CD4-positive, alpha-beta T cell (primary cell): ENCODE measurements around the gene NPIPA8. TPM values are rescaled to one million over a fixed set of nuclear protein-coding genes. Genes with fewer than 3 reads are reported as not detected.
"Not testable (repeated sequence)": the region's sequence is repeated elsewhere in the genome, so short reads cannot be mapped to it uniquely, and the experiment has no call there.

Experiments
- ATAC-seq: fragments of 200-7000 bp; cut with Tn5 transposase; one replicate; pipeline ENCODE4 v1.10.0; 2022; ENCODE audit warnings: mild to moderate bottlenecking; ENCODE audit not compliant: poor library complexity
- CTCF ChIA-PET: fragments of 350-600 bp; sonication (Branson Sonifier 250); formaldehyde crosslinking; loops from one replicate; lab custom pipeline; 2021; ENCODE audit warnings: antibody characterized with exemption, inconsistent platforms; lab: Charles Lee
- POLR2A ChIA-PET: fragments of 350-600 bp; sonication (Branson Sonifier 250); formaldehyde crosslinking; loops from one replicate; lab custom pipeline; 2021; ENCODE audit warnings: antibody characterized with exemption, inconsistent platforms; lab: Charles Lee
- DNase-seq, 14 experiments: peaks; one replicate each; pipeline ENCODE4 v3.0.0-alpha.2; 2013 to 2020; ENCODE audit warnings: mixed read lengths in 2 of 14
- H3K27ac ChIP-seq, 2 donors: one replicate each; pipeline versions ENCODE4 v1.5.1 to v1.7.0; 2013; ENCODE audit warnings: low read length in 2 of 2, low read depth in 1 of 2, mild to moderate bottlenecking in 1 of 2
- H3K27me3 ChIP-seq, 2 experiments: 1 replicate in 1 of 2; 2 replicates in 1 of 2; pipeline versions ENCODE4 v1.6.1 to v1.7.0; 2013; ENCODE audit warnings: low read length in 2 of 2, control low read depth in 1 of 2, mild to moderate bottlenecking in 1 of 2, moderate library complexity in 1 of 2; ENCODE audit not compliant: insufficient read depth in 2 of 2, control insufficient read depth in 1 of 2
- H3K36me3 ChIP-seq: one replicate; pipeline ENCODE4 v1.6.1; 2013; ENCODE audit warnings: low read length, control low read depth; ENCODE audit not compliant: insufficient read depth
- H3K4me1 ChIP-seq: one replicate; pipeline ENCODE4 v1.6.1; 2013; ENCODE audit warnings: low read length, control low read depth; ENCODE audit not compliant: insufficient read depth
- H3K4me3 ChIP-seq: one replicate; pipeline ENCODE4 v1.5.1; 2013; ENCODE audit warnings: mild to moderate bottlenecking, low read length, moderate library complexity
- H3K9me3 ChIP-seq, 2 experiments: 1 replicate in 1 of 2; 2 replicates in 1 of 2; pipeline versions ENCODE4 v1.6.1 to v1.7.0; 2013; ENCODE audit warnings: low read length in 2 of 2, mild to moderate bottlenecking in 2 of 2, control low read depth in 1 of 2, moderate library complexity in 1 of 2; ENCODE audit not compliant: control insufficient read depth in 1 of 2, insufficient read depth in 1 of 2
- H3K27ac Mint-ChIP-seq: one replicate; pipeline ENCODE4 v1.8.0; 2020; ENCODE audit warnings: mixed read lengths
- H3K27me3 Mint-ChIP-seq: one replicate; pipeline ENCODE4 v1.8.0; 2021; ENCODE audit warnings: mixed read lengths
- H3K36me3 Mint-ChIP-seq: one replicate; pipeline ENCODE4 v1.8.0; 2021; ENCODE audit warnings: low read depth, mixed read lengths
- H3K4me1 Mint-ChIP-seq: one replicate; pipeline ENCODE4 v1.8.0; 2021; ENCODE audit warnings: low read depth, mixed read lengths
- H3K4me3 Mint-ChIP-seq: one replicate; pipeline ENCODE4 v1.8.0; 2020; ENCODE audit warnings: mild to moderate bottlenecking, mixed read lengths
- H3K9me3 Mint-ChIP-seq: one replicate; pipeline ENCODE4 v1.8.0; 2020; ENCODE audit warnings: mixed read lengths
- intact Hi-C, 2 experiments: fragments of 100-400 bp; cut with DNase I in 1 of 2; cut with micrococcal nuclease in 1 of 2; formaldehyde crosslinking; loops; one replicate each; pipeline versions ENCODE4 v1.15.1 to v1.9.0; 2023 to 2025; cut with DNase I, micrococcal nuclease
- polyA plus RNA-seq, 2 donors: library from polyadenylated mRNA; unstranded; fragments of 120-200 nt; gene quantifications; one replicate each; pipeline ENCODE4 v1.2.1, GENCODE V29; 2013
- total RNA-seq, 174 experiments: library from RNA in 2 of 174; stranded (reverse) in 2 of 174; gene quantifications; one replicate each; pipeline ENCODE4 v1.2.3 and lab custom pipeline; 2021 to 2026

Gene NPIPA8
- total RNA-seq (10 to 100 TPM; 46.8 to 52.2 TPM), total RNA-seq (lab: John Stamatoyannopoulos, UW) (0 reads per million in 172 experiments)
- polyA plus RNA-seq (2013, experiment 1 of 2), result not detected
- polyA plus RNA-seq (2013, experiment 2 of 2), result 0.31 TPM

- H3K27me3 Mint-ChIP-seq, intact Hi-C loops, H3K36me3 ChIP-seq, H3K9me3 ChIP-seq, H3K9me3 Mint-ChIP-seq, H3K4me3 Mint-ChIP-seq, ATAC-seq, H3K4me1 Mint-ChIP-seq, POLR2A ChIA-PET, H3K27me3 ChIP-seq, CTCF ChIA-PET, H3K36me3 Mint-ChIP-seq, H3K27ac Mint-ChIP-seq, H3K4me3 ChIP-seq, H3K27ac ChIP-seq, DNase-seq, H3K4me1 ChIP-seq: not testable (repeated sequence)
These were observed at the start of gene NPIPA8 for GRCh38 chr16:18336636-18337035. Gene NPIPA8 (minus strand): TSS chr16:18336736. CDS start chr16:18332662, 4,074 bp downstream.

DNA sequence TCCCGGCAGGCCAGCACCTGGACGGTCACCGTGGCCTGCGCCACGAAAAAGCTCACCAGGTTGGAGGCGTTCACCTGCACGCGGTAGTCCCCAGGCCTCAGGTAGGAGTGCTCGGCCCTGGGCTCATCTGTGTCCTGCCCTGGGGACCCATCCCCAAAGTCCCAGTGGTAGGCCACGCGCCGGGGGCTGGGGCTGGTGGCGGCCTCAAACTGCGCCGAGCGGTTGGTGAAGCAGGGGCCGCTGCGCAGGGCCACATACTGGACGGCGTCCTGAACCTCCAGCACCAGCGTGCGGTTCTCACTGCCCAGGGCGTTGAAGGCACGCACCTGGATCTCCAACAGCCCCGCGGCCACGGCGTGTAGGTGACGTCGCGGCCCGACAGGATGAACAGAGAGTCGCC is 48.7 kb upstream of the NPIPA8 start:
- H3K9me3 Mint-ChIP-seq, H3K4me1 Mint-ChIP-seq, intact Hi-C loops, CTCF ChIA-PET, H3K9me3 ChIP-seq, POLR2A ChIA-PET, H3K36me3 Mint-ChIP-seq, H3K4me3 ChIP-seq, H3K4me3 Mint-ChIP-seq, H3K27me3 Mint-ChIP-seq, H3K27me3 ChIP-seq, H3K4me1 ChIP-seq, H3K36me3 ChIP-seq, ATAC-seq, H3K27ac Mint-ChIP-seq, DNase-seq, H3K27ac ChIP-seq: not testable (repeated sequence)

DNA sequence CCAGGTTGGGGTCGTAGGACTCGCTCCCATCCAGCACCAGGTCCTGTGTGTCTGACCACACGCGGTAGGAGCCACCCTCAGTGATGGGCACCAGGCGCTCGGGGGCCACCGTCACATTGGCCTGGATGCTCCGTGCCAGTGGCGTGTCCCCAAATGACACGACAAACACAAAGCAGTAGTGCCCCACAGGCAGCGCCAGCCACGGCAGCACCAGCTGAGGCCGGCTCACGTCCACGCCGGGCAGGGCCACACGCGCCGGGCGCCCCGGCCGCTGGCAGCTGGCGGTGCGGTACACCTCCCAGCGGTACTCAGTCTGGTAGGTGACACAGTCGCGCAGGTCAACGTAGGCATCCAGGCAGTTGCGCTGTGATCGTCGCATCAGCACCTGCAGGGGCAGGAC is 48.3 kb upstream of the NPIPA8 start:
- ATAC-seq, H3K4me1 Mint-ChIP-seq, H3K4me1 ChIP-seq, intact Hi-C loops, H3K27ac ChIP-seq, H3K4me3 Mint-ChIP-seq, H3K9me3 ChIP-seq, H3K27ac Mint-ChIP-seq, H3K36me3 ChIP-seq, H3K4me3 ChIP-seq, H3K9me3 Mint-ChIP-seq, CTCF ChIA-PET, H3K36me3 Mint-ChIP-seq, H3K27me3 ChIP-seq, H3K27me3 Mint-ChIP-seq, POLR2A ChIA-PET: not testable (repeated sequence)
- DNase-seq, result peak in 1 of 14 experiments; percentile 1

GRCh38 chr16:18384098-18384636 is 47.6 kb upstream of the NPIPA8 start:
- DNase-seq, H3K4me3 ChIP-seq, H3K27me3 ChIP-seq, H3K27me3 Mint-ChIP-seq, H3K27ac ChIP-seq, H3K9me3 ChIP-seq, POLR2A ChIA-PET, ATAC-seq, H3K4me1 ChIP-seq, H3K36me3 Mint-ChIP-seq, H3K27ac Mint-ChIP-seq, H3K36me3 ChIP-seq, H3K9me3 Mint-ChIP-seq, intact Hi-C loops, H3K4me1 Mint-ChIP-seq, H3K4me3 Mint-ChIP-seq, CTCF ChIA-PET: not testable (repeated sequence)

- POLR2A ChIA-PET, H3K36me3 ChIP-seq, H3K9me3 Mint-ChIP-seq, CTCF ChIA-PET, H3K27me3 Mint-ChIP-seq, H3K36me3 Mint-ChIP-seq, H3K27ac Mint-ChIP-seq, H3K4me3 Mint-ChIP-seq, DNase-seq, H3K27ac ChIP-seq, ATAC-seq, H3K27me3 ChIP-seq, H3K9me3 ChIP-seq, H3K4me1 ChIP-seq, H3K4me1 Mint-ChIP-seq, H3K4me3 ChIP-seq, intact Hi-C loops: not testable (repeated sequence)
These were observed 46.2 kb upstream of the NPIPA8 start for GRCh38 chr16:18382696-18383095.

- POLR2A ChIA-PET, intact Hi-C loops, H3K27me3 ChIP-seq: not testable (repeated sequence)
These were observed 11.2 kb upstream of the NPIPA8 start for GRCh38 chr16:18347742-18348141.

GRCh38 chr16:18346993-18347392 is 10.5 kb upstream of the NPIPA8 start:
- H3K9me3 Mint-ChIP-seq, H3K36me3 Mint-ChIP-seq, H3K9me3 ChIP-seq, CTCF ChIA-PET, H3K27me3 Mint-ChIP-seq, H3K4me1 ChIP-seq, intact Hi-C loops, H3K36me3 ChIP-seq, H3K4me3 Mint-ChIP-seq, H3K4me1 Mint-ChIP-seq, H3K27me3 ChIP-seq, H3K4me3 ChIP-seq, H3K27ac Mint-ChIP-seq, POLR2A ChIA-PET, ATAC-seq, H3K27ac ChIP-seq: not testable (repeated sequence)
- DNase-seq, result peak in 1 of 14 experiments; percentile 7

More at GRCh38 chr16:18347742-18348141, 11.2 kb upstream of the NPIPA8 start:
- H3K27ac ChIP-seq, ATAC-seq, CTCF ChIA-PET, H3K4me3 ChIP-seq, H3K36me3 Mint-ChIP-seq, H3K9me3 ChIP-seq, H3K4me3 Mint-ChIP-seq, H3K9me3 Mint-ChIP-seq, H3K36me3 ChIP-seq, H3K4me1 ChIP-seq, H3K27me3 Mint-ChIP-seq, DNase-seq, H3K27ac Mint-ChIP-seq, H3K4me1 Mint-ChIP-seq: not testable (repeated sequence)
